Measurements from ENCODE around the gene CRYGC. TPM values are rescaled to one million over a fixed set of nuclear protein-coding genes. Genes with fewer than 3 reads are reported as not detected.

CRYGC gene, protein sequence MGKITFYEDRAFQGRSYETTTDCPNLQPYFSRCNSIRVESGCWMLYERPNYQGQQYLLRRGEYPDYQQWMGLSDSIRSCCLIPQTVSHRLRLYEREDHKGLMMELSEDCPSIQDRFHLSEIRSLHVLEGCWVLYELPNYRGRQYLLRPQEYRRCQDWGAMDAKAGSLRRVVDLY
- not detected for total RNA-seq

DNA sequence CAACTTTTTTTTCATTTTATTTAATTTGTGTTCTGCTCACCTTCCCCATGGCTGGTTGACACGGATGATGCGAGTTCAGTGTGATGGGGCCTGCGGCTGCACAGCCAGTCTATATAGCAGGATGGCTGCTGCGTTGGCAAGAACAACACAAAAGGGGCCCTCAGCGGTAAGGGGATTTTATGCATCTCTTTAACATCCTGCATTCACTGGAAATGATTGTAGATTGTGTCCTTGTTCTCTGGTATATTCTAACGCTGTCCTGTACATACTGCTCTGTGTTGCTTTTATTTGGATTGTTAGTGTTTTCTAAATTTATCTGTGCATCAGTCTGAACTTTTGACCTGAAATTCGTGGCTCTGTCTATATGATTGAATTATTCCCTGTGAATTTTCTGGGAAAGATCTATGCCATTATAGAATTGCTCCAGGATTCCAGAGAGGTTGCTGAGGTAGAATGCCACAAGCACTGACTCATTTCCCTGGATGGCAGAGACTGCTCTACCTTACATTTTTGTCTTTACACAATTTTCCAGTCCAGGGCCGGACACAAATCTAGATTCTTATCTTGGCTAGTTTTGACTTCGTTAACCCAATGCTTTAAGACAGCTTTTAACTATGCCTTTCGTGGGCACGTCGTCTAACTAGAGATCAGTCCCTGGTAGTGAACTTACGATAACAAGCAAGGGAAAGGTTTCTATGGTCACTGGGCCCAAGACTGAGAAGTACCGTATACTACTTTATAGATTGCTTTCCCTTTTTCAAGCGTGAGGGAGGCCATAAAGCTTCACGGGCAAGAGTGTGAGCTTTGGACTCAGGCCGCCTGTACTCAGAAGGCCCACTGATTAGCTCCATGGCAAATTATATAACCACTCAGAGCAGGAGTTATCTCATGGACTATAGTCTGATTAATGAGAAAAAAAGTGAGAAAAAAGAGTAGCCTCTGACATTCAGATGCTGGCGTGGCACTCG lies at the start of gene CRYGC:
CRYGC (minus strand) TSS at position 85 of the 968 bp plus-strand sequence; CDS start at position 49, 36 bp downstream.
- in situ Hi-C loops (cut with MboI; ENCODE audit: low sequenced_read_pairs in 4 of 4), result no loop called here
- DNase-seq (no peak), ATAC-seq (no peak)
- Histone ChIP-seq H3K9me3 (no peaks in the 10 kb centered on the region), H3K4me3 (no peak within 1 kb of the TSS), H3K4me1 (no peaks in the 10 kb centered on the region), H3K27ac (no peak within 1 kb of the TSS), H3K36me3 (no peaks in the 10 kb centered on the region), H3K27me3 (peaks cover 0 to 7% (median 0%) of the 10 kb centered on the region in 3 donors)
- intact Hi-C loops (cut with DNase I; ENCODE audit: low total_unique reads), result no loop called here
- no peak for TF ChIP-seq POLR2A (IDR thresholded peaks at IDR 0.05)
- TF ChIP-seq, protein P1, sequence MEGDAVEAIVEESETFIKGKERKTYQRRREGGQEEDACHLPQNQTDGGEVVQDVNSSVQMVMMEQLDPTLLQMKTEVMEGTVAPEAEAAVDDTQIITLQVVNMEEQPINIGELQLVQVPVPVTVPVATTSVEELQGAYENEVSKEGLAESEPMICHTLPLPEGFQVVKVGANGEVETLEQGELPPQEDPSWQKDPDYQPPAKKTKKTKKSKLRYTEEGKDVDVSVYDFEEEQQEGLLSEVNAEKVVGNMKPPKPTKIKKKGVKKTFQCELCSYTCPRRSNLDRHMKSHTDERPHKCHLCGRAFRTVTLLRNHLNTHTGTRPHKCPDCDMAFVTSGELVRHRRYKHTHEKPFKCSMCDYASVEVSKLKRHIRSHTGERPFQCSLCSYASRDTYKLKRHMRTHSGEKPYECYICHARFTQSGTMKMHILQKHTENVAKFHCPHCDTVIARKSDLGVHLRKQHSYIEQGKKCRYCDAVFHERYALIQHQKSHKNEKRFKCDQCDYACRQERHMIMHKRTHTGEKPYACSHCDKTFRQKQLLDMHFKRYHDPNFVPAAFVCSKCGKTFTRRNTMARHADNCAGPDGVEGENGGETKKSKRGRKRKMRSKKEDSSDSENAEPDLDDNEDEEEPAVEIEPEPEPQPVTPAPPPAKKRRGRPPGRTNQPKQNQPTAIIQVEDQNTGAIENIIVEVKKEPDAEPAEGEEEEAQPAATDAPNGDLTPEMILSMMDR (IDR thresholded peaks at IDR 0.05 in 4 of 5, conservative IDR thresholded peaks at IDR 0.05 in 1 of 5), result no peak

DNA sequence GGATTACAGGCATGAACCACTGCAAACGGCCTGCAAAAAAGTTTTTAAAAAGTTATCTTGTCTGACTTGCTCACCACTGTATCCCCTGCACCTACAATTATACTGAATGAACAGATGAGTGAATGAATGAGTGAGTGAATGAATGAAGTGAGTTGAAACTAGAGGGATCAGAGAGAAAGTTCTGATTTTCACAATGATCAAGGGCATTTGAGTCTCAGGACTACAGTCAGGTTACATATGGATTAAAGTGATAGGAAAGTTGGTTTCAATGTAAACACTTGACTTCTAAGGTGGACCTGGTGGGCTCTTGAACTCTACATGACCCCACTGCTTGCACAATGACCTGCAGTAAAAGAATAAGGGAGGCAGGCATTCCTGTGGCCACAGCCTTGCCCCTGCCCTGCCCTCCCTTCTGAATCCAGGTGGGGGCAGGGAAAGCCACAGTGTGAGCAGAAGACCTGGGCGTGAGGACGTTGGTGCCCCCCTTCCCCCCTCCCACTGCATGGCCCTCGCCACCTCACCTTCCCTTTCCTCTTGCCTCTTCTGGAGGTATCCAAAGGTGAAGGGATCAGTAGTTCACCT lies 49.5 kb upstream of the CRYGC start:
- H3K9me3 ChIP-seq, result no peaks in the 10 kb centered on the region
- intact Hi-C loops (cut with DNase I; ENCODE audit: low total_unique reads), result no loop called here
- H3K27ac ChIP-seq, result no peak overlapping the region
- in situ Hi-C loops (cut with MboI; ENCODE audit: low sequenced_read_pairs in 4 of 4), result no loop called here
- peaks cover 0 to 5% of the 10 kb centered on the region in 2 donors for H3K4me1 ChIP-seq
- H3K4me3 ChIP-seq, result no peak overlapping the region
- H3K36me3 ChIP-seq, result no peaks in the 10 kb centered on the region
- ATAC-seq (no peak), DNase-seq (no peak)
- TF ChIP-seq, protein P1 (IDR thresholded peaks at IDR 0.05 in 4 of 5, conservative IDR thresholded peaks at IDR 0.05 in 1 of 5), result no peak
- no peak for TF ChIP-seq POLR2A (IDR thresholded peaks at IDR 0.05)
- peaks cover 0 to 4% (median 0%) of the 10 kb centered on the region in 3 donors for H3K27me3 ChIP-seq

DNA sequence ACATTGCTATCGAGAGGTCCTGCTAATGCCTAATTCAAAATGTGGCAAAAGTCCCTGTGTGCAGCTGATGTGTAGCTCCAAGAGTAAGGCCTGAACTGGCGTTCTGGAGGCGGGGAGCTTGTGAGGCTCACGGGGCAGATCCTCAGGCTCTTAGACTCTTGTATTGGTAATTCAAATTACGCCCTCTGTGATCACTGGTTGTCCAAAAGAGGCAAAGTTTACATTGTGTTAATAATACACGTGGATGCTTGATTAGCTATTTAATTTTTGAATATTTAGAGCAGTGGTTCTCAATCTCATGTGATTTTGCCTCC lies 46.2 kb upstream of the CRYGC start:
- no peaks in the 10 kb centered on the region for H3K9me3 ChIP-seq
- intact Hi-C loops (cut with DNase I; ENCODE audit: low total_unique reads), result loop anchor here (2.0 kb wide), 1 partner anchor 79 kb away; the partner anchor contains the start of gene IDH1
- no peaks in the 10 kb centered on the region for H3K27me3 ChIP-seq
- DNase-seq (no peak), ATAC-seq (no peak)
- H3K36me3 ChIP-seq, result no peaks in the 10 kb centered on the region
- TF ChIP-seq, protein P1 (IDR thresholded peaks at IDR 0.05 in 4 of 5, conservative IDR thresholded peaks at IDR 0.05 in 1 of 5), result no peak
- no peak for TF ChIP-seq POLR2A (IDR thresholded peaks at IDR 0.05)
- in situ Hi-C loops (cut with MboI; ENCODE audit: low sequenced_read_pairs in 4 of 4), result no loop called here
- H3K4me3 ChIP-seq, result no peak overlapping the region
- peaks cover 0 to 5% of the 10 kb centered on the region in 2 donors for H3K4me1 ChIP-seq
- H3K27ac ChIP-seq, result no peak overlapping the region

DNA sequence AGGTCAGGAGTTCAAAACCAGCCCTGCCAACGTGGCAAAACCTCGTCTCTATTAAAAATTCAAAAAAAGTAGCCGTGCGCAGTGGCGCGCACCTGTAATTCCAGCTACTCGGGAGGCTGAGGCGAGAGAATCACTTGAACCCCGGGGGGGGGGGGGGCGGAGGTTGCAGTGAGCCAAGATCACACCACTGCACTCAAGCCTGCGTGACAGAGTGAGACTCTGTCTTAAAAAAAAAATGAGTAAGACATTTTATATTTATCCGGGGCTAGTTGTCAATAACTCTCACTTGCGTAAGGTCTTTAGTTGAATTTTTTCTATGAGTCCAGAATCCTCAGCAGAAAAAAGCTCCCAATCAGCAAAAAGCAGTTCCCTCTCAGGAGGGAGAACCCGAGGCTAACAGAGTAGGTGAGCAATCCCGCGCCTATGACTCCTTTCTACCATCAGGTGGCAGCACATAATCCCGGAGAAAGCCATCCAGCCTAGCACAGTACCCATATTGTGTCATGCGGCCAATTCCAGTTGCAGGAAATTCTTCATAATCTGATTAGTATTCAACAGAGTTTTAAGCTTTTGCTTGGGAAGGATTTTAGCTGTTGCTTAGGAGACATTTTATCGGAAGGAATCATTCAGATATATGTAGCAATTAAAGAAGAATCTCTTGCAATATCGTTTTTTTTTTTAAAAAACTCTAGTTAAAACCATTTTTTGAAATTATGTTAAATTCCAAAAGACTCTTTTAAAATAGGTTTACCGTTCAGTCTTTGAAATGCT lies 45.6 kb upstream of the CRYGC start:
- no peak overlapping the region for H3K27ac ChIP-seq
- H3K4me3 ChIP-seq, result no peak overlapping the region
- intact Hi-C loops (cut with DNase I; ENCODE audit: low total_unique reads), result loop anchor here (2.0 kb wide), 1 partner anchor 80 kb away; the partner anchor contains the start of gene IDH1
- no peaks in the 10 kb centered on the region for H3K9me3 ChIP-seq
- H3K4me1 ChIP-seq, result peaks cover 0 to 5% of the 10 kb centered on the region in 2 donors
- ATAC-seq (peak; percentile 91 to 95), DNase-seq (peak; percentile 54 to 62)
- TF ChIP-seq, protein P1 (IDR thresholded peaks at IDR 0.05 in 4 of 5, conservative IDR thresholded peaks at IDR 0.05 in 1 of 5), result peak; percentile 24 to 83 (median 54)
- no peak for TF ChIP-seq POLR2A (IDR thresholded peaks at IDR 0.05)
- H3K27me3 ChIP-seq, result no peaks in the 10 kb centered on the region
- no peaks in the 10 kb centered on the region for H3K36me3 ChIP-seq
- in situ Hi-C loops (cut with MboI; ENCODE audit: low sequenced_read_pairs in 4 of 4), result no loop called here

Measured in gastrocnemius medialis (tissue), 4 donors.